GM21515 (cell line): ENCODE results near the gene ISG15.
A peak's percentile ranks its signal among the peaks of the same experiment; 100 is the strongest.

Experiments
- ATAC-seq: cut with Tn5 transposase; IDR thresholded peaks from one replicate; pipeline ENCODE4 v1.9.1; 2021; ENCODE audit not compliant: unreplicated experiment

Gene ISG15

GRCh38 chr1:1013105-1013921 lies at the start of gene ISG15:
ISG15 (plus strand) TSS chr1:1013497; CDS start chr1:1013574, 77 bp downstream.
- peak; percentile 70 for ATAC-seq

DNA sequence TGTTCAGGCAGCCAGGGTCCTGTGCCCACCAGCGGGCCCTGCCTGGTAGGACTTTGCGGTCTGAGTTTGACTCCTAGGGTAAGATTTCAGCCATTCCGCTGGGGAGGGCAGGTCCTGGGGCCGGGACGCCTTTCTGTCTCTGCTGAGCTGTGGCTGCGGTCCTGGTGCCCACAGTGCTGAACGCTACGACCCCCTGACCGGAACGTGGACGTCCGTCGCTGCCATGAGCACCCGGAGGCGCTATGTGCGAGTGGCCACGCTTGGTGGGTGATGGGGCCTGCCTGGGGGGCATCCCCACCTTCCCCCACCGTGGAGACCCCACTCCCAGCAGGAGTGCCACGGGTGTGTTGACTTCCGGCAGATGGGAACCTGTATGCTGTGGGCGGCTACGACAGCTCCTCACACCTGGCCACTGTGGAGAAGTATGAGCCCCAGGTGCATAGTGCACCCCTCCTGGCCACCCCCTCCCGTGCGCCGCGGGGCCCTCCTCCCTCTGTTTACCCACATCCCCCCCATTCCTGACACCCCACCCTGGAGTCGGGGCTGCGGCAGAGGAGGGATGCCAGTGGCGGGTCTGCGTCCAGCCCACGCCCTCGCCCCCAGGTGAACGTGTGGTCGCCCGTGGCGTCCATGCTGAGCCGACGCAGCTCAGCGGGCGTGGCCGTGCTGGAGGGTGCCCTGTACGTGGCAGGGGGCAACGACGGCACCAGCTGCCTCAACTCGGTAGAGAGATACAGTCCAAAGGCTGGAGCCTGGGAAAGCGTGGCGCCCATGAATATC lies 49.4 kb upstream of the ISG15 start:
- no peak for ATAC-seq

DNA sequence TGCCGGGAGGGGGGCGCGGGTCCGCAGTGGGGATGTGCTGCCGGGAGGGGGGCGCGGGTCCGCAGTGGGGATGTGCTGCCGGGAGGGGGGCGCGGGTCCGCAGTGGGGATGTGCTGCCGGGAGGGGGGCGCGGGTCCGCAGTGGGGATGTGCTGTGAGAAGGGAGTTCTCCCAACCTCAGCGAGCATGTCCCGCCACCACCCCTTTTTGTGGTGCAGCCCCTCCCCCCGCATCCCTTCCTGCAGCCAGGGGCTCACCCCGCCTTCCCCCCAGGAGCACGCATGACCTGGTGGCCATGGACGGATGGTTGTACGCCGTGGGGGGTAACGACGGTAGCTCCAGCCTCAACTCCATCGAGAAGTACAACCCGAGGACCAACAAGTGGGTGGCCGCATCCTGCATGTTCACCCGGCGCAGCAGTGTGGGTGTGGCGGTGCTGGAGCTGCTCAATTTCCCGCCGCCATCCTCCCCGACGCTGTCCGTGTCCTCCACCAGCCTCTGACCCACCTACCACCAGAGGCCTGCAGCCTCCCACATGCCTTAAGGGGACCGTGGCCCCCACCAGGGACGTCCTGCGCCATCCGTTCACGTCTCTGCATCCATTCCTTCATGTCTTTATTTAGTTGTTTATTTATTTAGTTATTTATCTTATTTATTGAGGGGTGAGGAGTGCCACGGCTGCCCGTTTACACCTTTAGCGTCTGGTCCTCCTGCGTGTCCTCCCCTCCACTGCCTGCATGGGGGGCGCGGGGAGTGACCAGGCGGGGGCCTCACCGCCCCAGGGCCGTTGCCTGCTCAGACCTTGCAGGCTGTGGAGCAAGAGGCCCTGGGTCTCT lies 48.4 kb upstream of the ISG15 start:
- no peak for ATAC-seq

DNA sequence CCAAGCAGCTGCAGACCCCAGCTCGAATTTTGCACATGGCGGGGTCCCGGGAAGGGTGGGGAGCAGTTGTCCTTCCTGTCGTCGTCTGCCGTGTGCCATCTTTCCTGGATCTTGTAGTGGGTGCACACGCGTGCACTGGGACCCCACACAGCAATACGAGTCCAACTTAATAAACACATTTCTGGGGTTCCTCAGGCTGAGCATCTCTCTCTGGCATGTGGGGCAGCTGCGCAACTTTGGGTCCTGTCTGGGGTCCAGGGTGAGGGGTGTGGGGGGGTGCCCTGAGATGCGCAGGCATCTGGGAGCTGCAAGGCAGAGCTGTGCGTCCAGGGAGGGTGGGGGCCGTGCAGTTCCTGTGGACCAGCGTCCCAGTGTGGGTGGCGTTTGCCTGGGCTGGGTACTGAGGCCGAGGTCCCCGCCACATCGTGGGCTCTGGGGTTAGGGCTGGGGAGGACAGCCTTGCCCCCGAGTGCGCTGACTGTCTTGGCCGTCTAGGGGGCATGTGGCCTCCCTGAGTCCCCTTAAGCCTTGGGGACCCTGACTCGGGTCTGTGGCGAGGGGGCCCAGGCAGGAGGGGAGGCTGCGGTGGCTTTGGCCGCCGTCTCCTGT lies 47.7 kb upstream of the ISG15 start:
- ATAC-seq, result no peak

DNA sequence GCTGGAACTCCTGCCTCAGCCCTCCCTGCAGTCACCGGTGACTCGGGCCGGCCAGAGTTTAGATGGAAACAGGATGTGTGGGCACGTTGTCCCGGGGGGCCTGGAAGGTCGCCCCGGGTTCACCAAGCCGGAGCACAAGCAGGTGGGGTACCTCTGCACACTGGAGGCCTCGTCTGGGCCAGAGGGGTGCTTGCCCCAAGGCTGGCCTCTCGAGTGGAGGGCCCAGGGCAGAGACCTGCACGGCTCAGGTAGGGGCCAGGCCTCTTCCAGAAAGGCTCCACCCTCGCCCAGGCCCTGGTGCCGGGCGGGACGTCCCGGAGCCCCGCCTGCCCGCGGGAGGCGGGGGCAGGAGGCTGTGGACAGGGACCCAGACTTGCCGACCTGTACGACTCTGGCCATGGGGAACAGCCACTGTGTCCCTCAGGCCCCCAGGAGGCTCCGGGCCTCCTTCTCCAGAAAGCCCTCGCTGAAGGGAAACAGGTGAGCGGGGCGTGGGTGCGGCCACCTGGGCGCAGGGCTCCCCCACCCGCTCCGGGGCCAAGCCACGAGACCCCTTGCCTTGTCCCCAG lies 47.1 kb upstream of the ISG15 start, which contains the start of gene PLEKHN1:
Gene PLEKHN1, plus strand, starts transcription at position 348 of the 569 bp plus-strand sequence. Its CDS starts 50 bp downstream, at position 398.
- ATAC-seq, result peak; percentile 22

- peak; percentile 51 for ATAC-seq
Observed at GRCh38 chr1:966704-967300, 46.5 kb upstream of the ISG15 start.

DNA sequence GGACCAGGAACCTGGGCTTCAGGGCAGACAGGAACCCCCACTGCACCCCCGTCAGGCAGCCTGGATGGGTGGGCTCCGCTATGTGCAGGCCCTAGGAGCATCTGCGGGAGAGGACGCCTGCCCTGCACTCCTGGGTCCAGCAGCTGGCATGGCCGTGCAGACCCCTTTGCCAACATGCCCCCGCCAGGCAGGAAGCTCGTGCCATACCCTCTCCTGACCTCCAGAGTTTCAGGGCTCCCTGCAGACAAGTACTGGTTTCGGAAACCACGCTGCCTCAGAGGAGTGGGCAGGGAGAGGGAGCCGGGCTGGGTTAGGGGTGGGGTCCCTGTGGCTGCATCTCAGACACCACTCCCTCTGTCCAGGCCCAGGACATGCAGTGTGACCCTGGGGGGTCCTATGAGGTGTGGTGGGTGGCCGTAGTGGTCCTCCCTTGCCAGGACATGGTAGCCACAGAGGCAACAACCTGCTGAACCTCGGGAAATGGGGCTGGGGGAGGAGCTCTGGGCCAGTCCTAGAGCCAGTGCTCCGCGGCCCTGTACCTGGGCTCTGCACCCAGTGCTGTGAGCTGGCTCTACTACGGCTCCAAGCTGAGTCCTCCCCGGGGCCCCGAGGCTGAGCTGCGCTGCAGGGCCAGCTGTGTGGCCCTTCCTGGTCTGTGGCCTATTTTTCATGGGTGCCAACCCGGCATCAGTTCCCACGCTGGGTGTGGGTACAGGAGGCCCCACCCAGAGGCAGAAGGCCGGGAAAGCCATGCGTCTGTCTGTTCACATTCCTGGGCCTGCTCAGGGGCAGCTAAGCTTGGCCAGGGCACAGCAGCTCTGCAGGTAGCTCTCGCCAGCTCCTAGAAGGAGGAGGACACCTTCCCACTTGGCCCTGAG lies 45.6 kb upstream of the ISG15 start:
- no peak for ATAC-seq

DNA sequence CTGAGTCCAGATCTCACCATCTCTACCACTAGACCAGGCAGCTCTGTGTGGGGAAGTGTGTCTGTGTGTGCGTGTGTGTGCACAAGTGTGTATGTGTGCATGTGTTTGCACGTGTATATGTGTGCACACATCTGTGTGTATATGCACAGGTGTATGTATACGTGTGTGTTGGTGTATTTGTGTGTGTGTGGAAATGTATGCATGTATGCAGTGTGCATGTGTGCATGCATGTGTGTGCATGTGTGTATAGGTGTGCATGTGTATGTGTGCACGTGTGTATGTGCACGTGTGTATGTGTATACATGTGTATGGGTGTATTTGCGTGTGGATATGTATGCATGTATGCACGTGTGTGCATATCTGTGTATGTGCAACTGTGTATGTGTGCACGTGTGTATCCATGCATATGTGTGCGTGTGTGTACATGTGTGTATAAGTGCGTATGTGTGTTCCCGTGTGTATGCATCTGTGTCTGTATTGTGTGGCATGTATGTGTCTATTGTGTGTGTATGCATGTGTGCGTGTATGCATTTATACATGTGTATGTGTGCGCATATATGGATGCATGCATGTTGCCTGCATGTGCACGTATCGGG lies 43.9 kb upstream of the ISG15 start:
- ATAC-seq, result no peak

- ATAC-seq, result no peak
Observed at GRCh38 chr1:970242-970972, 42.9 kb upstream of the ISG15 start.

- no peak for ATAC-seq
Observed at GRCh38 chr1:970973-971730, 42.1 kb upstream of the ISG15 start.

DNA sequence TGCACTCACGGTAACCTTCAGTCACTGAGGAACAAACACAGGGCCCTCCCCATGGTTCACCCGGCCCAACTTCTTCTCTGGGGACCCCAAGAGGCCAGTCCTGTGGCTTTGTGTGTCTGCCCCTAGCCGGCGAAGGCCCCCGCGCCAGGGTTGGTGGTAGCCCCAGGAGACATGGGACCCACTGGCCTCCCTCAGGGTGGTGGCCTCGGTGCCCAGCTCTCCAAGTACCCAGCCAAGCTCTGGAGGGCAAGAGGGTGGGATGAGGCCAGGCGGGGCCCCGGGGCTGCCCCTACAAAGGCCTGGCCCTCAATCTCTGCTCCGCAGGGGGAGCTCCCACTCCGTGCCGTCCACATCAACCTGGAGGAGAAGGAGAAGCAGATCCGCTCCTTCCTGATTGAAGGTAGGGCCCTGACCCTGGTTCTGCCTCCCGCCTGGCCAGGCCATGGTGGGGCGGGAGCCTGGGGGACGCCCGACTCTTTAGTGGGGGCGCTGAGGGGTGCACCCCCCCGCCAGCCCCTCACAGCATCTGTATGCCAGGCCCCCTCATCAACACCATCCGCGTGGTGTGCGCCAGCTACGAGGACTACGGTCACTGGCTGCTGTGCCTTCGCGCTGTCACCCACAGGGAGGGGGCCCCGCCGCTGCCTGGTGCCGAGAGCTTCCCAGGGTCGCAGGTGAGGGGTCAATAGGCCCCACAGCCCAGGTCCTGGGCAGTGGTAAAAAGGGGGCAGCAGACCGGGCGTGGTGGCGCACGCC lies 41.4 kb upstream of the ISG15 start:
- no peak for ATAC-seq

GRCh38 chr1:972726-973458 lies 40.4 kb upstream of the ISG15 start:
- no peak for ATAC-seq

DNA sequence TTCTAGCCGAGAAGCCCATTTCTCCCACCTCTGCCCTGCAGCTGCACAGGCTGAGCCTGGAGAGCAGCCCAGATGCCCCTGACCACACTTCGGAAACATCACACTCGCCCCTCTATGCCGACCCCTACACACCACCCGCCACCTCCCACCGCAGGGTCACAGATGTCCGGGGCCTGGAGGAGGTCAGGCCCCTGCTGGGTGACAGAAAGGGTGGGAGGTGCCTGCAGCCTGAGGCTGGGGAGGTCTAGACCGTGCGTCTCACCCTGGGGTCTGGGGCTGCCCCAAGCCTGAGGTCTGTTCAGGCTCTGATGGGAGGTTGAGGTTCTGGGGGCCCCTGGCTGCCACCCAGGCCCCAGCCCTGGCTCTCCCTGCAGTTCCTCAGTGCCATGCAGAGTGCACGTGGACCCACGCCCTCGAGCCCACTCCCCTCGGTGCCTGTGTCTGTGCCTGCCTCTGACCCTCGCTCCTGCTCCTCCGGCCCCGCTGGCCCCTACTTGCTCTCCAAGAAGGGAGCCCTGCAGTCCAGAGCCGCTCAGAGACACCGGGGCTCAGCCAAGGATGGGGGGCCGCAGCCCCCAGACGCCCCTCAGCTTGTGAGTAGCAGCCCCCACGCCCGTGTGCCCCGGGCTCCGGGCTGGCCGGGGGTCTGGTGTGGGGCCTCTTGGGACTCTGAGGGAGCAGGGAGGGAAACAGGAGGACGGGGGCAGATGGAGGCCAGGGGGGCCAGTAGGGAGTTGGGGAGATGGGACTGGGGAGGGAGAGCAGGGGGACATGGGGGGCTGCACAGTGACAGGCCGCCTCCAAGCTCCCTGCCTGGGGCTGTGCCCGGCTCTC lies 39.6 kb upstream of the ISG15 start:
- ATAC-seq, result no peak

DNA sequence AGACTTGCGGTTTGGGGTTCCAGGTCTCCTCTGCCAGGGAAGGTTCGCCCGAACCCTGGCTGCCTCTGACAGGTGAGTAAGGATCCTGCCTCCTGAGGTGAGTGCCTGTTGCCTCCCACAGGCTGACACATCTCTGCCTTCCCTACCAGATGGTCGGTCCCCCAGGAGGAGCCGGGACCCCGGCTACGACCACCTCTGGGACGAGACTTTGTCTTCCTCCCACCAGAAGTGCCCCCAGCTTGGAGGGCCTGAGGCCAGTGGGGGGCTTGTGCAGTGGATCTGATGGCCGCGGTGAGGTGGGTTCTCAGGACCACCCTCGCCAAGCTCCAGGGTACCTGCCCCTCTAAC lies 39.0 kb upstream of the ISG15 start:
- no peak for ATAC-seq

- ATAC-seq, result no peak
Observed at GRCh38 chr1:974687-975328, 38.5 kb upstream of the ISG15 start.
